GM23338 (cell line): Measurements from ENCODE around the gene ZNF619. TPM values are rescaled to one million over a fixed set of nuclear protein-coding genes. Genes with fewer than 3 reads are reported as not detected.
A peak's percentile ranks its signal among the peaks of the same experiment; 100 is the strongest.

Experiments
- ATAC-seq: fragments of 200-7000 bp; cut with Tn5 transposase; 3 replicates; pipeline ENCODE4 v1.9.1; 2020
- DNase-seq: peaks from one replicate; pipeline ENCODE4 v3.0.0-alpha.2; 2015; ENCODE audit warnings: low spot score
- H2AFZ ChIP-seq: fragments of 200-600 bp; sonication (generic); 2 replicates; pipeline ENCODE4 v1.8.0; 2016; ENCODE audit warnings: antibody characterized with exemption, mild to moderate bottlenecking, moderate library complexity
- H3F3A ChIP-seq: fragments of 200-600 bp; sonication (generic); replicated peaks from 2 replicates; pipeline ENCODE4 v1.8.0; 2017; ENCODE audit warnings: antibody characterized with exemption, mixed run types, low read depth
- H3K27ac ChIP-seq: fragments of 200-600 bp; sonication (generic); 2 replicates; pipeline ENCODE4 v1.6.1; 2016; ENCODE audit warnings: low read depth
- H3K27me3 ChIP-seq: fragments of 200-600 bp; sonication (generic); 2 replicates; pipeline ENCODE4 v1.8.0; 2016; ENCODE audit warnings: mild to moderate bottlenecking, mixed run types, moderate library complexity; ENCODE audit not compliant: insufficient read depth
- H3K36me3 ChIP-seq: fragments of 200-600 bp; sonication (generic); 2 replicates; pipeline ENCODE4 v1.8.0; 2016; ENCODE audit warnings: mild to moderate bottlenecking; ENCODE audit not compliant: insufficient read depth
- H3K4me1 ChIP-seq: fragments of 200-600 bp; sonication (generic); 2 replicates; pipeline ENCODE4 v1.8.0; 2016; ENCODE audit warnings: mild to moderate bottlenecking, moderate library complexity; ENCODE audit not compliant: insufficient read depth
- H3K4me2 ChIP-seq: fragments of 200-600 bp; sonication (generic); 2 replicates; pipeline ENCODE4 v1.7.1; 2017; ENCODE audit warnings: mixed run types
- H3K4me3 ChIP-seq: fragments of 200-600 bp; sonication (generic); 2 replicates; pipeline ENCODE4 v1.6.1; 2016; ENCODE audit warnings: mixed run types
- H3K79me2 ChIP-seq: fragments of 200-600 bp; sonication (generic); replicated peaks from 2 replicates; pipeline ENCODE4 v1.8.0; 2017; ENCODE audit warnings: mild to moderate bottlenecking; ENCODE audit not compliant: insufficient read depth
- H3K9me2 ChIP-seq: fragments of 200-600 bp; sonication (generic); 2 replicates; pipeline ENCODE4 v1.8.0; 2017; ENCODE audit not compliant: insufficient read depth
- H4K20me1 ChIP-seq: fragments of 200-600 bp; sonication (generic); replicated peaks from 2 replicates; pipeline ENCODE4 v1.8.0; 2017; ENCODE audit warnings: mild to moderate bottlenecking; ENCODE audit not compliant: insufficient read depth
- H3K27ac Mint-ChIP-seq: 2 replicates; pipeline ENCODE4 v1.8.0; 2020; ENCODE audit warnings: inconsistent platforms, mild to moderate bottlenecking, moderate library complexity, mixed read lengths
- H3K27me3 Mint-ChIP-seq: 3 replicates; pipeline ENCODE4 v1.8.0; 2022; ENCODE audit warnings: low read depth, mild to moderate bottlenecking, moderate library complexity, mixed read lengths, inconsistent platforms; ENCODE audit not compliant: insufficient read depth, poor library complexity
- H3K36me3 Mint-ChIP-seq: 3 replicates; pipeline ENCODE4 v1.8.0; 2021; ENCODE audit warnings: low read depth, mild to moderate bottlenecking, inconsistent platforms, moderate library complexity, mixed read lengths
- H3K4me1 Mint-ChIP-seq: 3 replicates; pipeline ENCODE4 v1.8.0; 2020; ENCODE audit warnings: mild to moderate bottlenecking, inconsistent platforms, mixed read lengths
- H3K4me3 Mint-ChIP-seq: 3 replicates; pipeline ENCODE4 v1.8.0; 2021; ENCODE audit warnings: moderate library complexity, mild to moderate bottlenecking, inconsistent platforms, mixed read lengths
- H3K9me3 Mint-ChIP-seq: 3 replicates; pipeline ENCODE4 v1.8.0; 2020; ENCODE audit warnings: moderate library complexity, mild to moderate bottlenecking, inconsistent platforms, mixed read lengths
- EZH2phosphoT487 ChIP-seq: fragments of 200-600 bp; sonication (generic); IDR thresholded peaks from one replicate; pipeline ENCODE4 v1.8.1; 2018; ENCODE audit warnings: antibody characterized with exemption; ENCODE audit not compliant: unreplicated experiment
- NANOG ChIP-seq: IDR thresholded peaks from 2 replicates; pipeline ENCODE4 v1.6.1; 2016; ENCODE audit warnings: antibody characterized with exemption, borderline replicate concordance
- POLR2AphosphoS5 ChIP-seq: IDR thresholded peaks from 2 replicates; pipeline ENCODE4 v1.6.1; 2016; ENCODE audit warnings: antibody characterized with exemption, low read depth
- REST ChIP-seq: IDR thresholded peaks from one replicate; pipeline ENCODE4 v1.6.1; 2018; ENCODE audit warnings: antibody characterized with exemption; ENCODE audit not compliant: unreplicated experiment
- ZNF331 ChIP-seq: fragments of 250-450 bp; sonication (Bioruptor Pico); IDR thresholded peaks from 2 replicates; pipeline ENCODE4 v1.5.0; 2020; ENCODE audit warnings: low read depth, mild to moderate bottlenecking, moderate library complexity
- polyA plus RNA-seq: library from polyadenylated mRNA; unstranded; fragments of >200 nt; fragmentation: Nextera tagmentation; extraction: Ambion mirVana; gene quantifications from 2 replicates; pipeline ENCODE4 v1.2.1, GENCODE V29; 2016
- total RNA-seq: library from RNA; depleted of rRNA; stranded (reverse); fragments of >200 nt; shearing (Covaris generic); gene quantifications from 2 replicates; pipeline ENCODE4 v1.2.3, GENCODE V29; 2014
- TF ChIP-seq, protein P1 (sequence below), 2 experiments: fragments of 200-600 bp in 1 of 2; sonication (generic) in 1 of 2; conservative IDR thresholded peaks; 2 replicates each; pipeline versions ENCODE4 v1.5.1 to v1.6.1; 2016 to 2017; ENCODE audit warnings: antibody characterized with exemption in 2 of 2, low read depth in 2 of 2, mild to moderate bottlenecking in 2 of 2, moderate library complexity in 1 of 2

The ZNF619 gene
- total and polyA plus RNA-seq, 2 experiments from 2014 or later = 1.3 to 7.4 TPM

GRCh38 chr3:40450438-40450837 lies 26.5 kb upstream of the ZNF619 start:
- Mint-ChIP-seq H3K36me3 (no peaks in the 10 kb centered on the region), H3K4me1 (peaks cover 9% of the 10 kb centered on the region), H3K4me3 (no peak overlapping the region), H3K9me3 (no peaks in the 10 kb centered on the region), H3K27ac (no peak overlapping the region), H3K27me3 (peaks cover 2% of the 10 kb centered on the region)
- Histone ChIP-seq H3K36me3 (no peaks in the 10 kb centered on the region), H3K9me2 (no peaks in the 10 kb centered on the region), H2AFZ (no peak overlapping the region), H3K4me2 (no peak overlapping the region), H3K4me3 (no peak overlapping the region), H4K20me1 (no peaks in the 10 kb centered on the region), H3K27me3 (no peaks in the 10 kb centered on the region), H3K4me1 (no peaks in the 10 kb centered on the region), H3K27ac (no peak overlapping the region), H3K79me2 (no peaks in the 10 kb centered on the region), H3F3A (no peaks in the 10 kb centered on the region)
- no peak for ATAC-seq
- no peak for DNase-seq
- TF ChIP-seq POLR2AphosphoS5 = no peak
- no peak for TF ChIP-seq REST

DNA sequence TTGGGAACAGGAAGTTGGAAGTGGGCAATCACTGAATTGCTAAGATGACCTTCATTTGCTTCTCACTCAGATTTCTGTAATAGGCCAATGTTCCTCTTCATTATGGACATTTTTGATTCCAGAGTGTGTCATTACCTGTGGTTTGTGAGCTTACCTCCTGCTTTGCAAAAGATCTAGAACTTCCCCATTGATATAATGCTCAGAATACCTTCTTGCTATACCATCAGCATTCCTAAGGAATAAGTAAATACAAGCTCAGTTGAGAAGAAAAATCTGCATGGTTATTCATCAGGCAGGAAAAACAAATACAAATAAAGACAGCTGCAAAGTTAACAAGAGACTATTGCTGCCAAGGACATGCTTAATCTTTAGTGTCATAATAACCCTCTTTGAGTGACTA lies 25.4 kb upstream of the ZNF619 start:
- Mint-ChIP-seq H3K27me3 (peaks cover 2% of the 10 kb centered on the region), H3K4me3 (peak overlapping the region; percentile 90; the same call in 2 of the 3 replicates), H3K27ac (no peak overlapping the region; the same call in 1 of the 2 replicates), H3K9me3 (no peaks in the 10 kb centered on the region), H3K36me3 (no peaks in the 10 kb centered on the region; the same call in 2 of the 3 replicates), H3K4me1 (peaks cover 9% of the 10 kb centered on the region)
- DNase-seq (no peak), ATAC-seq (no peak)
- no peak overlapping the region for H3K27ac ChIP-seq
- H3K4me2 ChIP-seq = no peak overlapping the region
- H3K9me2 ChIP-seq = no peaks in the 10 kb centered on the region
- H3K4me1 ChIP-seq = no peaks in the 10 kb centered on the region
- no peak overlapping the region for H3K4me3 ChIP-seq
- H3K27me3 ChIP-seq = no peaks in the 10 kb centered on the region
- H3K36me3 ChIP-seq = no peaks in the 10 kb centered on the region
- no peaks in the 10 kb centered on the region for H3K79me2 ChIP-seq
- no peak overlapping the region for H2AFZ ChIP-seq
- no peaks in the 10 kb centered on the region for H3F3A ChIP-seq
- H4K20me1 ChIP-seq = no peaks in the 10 kb centered on the region
- no peak for TF ChIP-seq EZH2phosphoT487
- no peak for TF ChIP-seq REST
- TF ChIP-seq POLR2AphosphoS5 = no peak
- TF ChIP-seq NANOG = no peak
- no peak for TF ChIP-seq ZNF331 (CRISPR knock-in tag)
- TF ChIP-seq, protein P1, sequence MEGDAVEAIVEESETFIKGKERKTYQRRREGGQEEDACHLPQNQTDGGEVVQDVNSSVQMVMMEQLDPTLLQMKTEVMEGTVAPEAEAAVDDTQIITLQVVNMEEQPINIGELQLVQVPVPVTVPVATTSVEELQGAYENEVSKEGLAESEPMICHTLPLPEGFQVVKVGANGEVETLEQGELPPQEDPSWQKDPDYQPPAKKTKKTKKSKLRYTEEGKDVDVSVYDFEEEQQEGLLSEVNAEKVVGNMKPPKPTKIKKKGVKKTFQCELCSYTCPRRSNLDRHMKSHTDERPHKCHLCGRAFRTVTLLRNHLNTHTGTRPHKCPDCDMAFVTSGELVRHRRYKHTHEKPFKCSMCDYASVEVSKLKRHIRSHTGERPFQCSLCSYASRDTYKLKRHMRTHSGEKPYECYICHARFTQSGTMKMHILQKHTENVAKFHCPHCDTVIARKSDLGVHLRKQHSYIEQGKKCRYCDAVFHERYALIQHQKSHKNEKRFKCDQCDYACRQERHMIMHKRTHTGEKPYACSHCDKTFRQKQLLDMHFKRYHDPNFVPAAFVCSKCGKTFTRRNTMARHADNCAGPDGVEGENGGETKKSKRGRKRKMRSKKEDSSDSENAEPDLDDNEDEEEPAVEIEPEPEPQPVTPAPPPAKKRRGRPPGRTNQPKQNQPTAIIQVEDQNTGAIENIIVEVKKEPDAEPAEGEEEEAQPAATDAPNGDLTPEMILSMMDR (conservative IDR thresholded peaks at IDR 0.05; ENCODE audit: low read depth in 2 of 2) = no peak
